NCI-H2196 (cell line): ENCODE measurements around the gene B4GALT5.
"Not testable (repeated sequence)": the region's sequence is repeated elsewhere in the genome, so short reads cannot be mapped to it uniquely, and the experiment has no call there.

ENCODE experiments used
- DNase-seq: peaks from one replicate; lab custom pipeline; 2025; ENCODE audit not compliant: unreplicated experiment; lab: John Stamatoyannopoulos, UW

Gene B4GALT5

GRCh38 chr20:49682278-49682677 is 31.4 kb downstream of the B4GALT5 start:
- DNase-seq = no peak

- no peak for DNase-seq
These were observed 31.8 kb downstream of the B4GALT5 start for GRCh38 chr20:49681850-49682216.

DNA sequence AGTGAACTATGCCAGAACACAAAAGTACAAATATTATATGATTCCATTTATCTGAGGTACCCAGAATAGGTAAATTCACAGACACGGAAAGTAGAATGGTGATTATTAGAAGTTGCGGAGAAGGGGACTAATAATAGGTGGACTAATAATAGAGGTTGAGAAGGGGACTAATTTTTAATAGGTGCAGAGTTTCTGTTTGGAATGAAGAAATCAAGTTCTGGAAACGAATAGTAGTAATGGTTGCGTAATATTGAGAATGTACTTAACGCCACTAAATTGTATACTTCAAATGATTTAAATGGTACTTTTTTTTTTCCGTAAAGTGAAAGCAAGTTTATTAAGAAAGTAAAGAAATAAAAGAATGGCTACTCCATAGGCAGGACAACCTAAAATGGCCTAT is 33.2 kb downstream of the B4GALT5 start:
- DNase-seq = no peak

DNA sequence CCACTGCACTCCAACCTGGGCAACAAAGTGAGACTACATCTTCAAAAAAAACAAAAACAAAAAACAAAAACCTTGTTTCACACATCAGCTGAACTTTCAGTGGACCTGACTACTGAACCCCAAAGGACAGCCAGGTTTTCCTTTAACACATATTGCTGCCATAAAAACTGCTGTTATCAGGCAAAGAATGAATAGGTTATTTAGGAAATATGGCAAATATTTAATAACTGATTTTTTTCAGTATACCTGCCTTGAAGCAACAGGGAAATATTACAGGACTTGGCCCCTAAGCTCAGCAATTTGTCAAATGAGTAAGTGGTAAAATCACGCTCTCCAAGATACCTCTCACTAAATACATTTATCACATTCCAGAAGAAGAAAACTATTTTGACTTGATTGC is 34.0 kb downstream of the B4GALT5 start:
- no peak for DNase-seq

DNA sequence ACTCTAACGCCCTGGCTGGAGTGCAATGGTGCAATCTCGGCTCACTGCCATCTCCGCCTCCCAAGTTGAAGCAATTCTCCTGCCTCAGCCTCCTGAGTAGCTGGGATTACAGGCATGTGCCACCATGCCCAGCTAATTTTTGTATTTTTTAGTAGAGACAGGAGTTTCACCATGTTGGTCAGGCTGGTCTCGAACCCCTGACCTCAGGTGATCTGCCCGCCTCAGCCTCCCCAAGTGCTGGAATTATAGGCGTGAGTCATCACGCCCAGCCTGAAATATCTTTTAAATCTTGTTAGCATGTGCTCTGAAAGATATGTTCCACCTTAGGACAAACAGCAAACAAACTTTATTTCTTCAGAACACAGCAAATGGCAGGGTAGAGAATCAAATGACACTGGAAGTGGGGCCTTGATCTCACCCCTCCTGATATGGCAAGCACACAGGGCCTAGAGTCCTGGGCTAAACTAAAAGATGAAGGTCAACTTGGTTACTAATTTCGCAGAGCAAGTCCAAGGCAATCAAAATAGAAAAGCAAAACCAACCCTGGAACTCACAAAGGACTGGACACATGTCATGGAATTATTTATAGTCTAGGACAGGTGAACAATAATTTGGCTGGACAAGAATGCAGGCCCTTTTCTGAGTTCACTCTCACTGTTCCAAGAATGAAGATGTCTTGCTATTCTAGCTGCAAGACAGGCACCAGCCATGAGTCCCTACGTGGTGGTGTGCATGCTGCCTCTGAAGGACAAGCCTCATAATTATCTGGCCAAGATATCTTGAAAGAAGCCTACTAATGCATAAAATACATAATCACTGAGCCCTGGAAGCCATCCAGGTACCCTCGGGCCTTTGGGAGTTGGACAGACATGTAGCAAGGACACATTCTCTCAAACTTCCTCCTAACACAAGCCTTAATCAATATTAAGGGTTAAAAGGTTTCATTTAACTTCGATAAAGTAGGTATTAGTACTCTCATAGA is 35.6 kb downstream of the B4GALT5 start:
- DNase-seq = no peak

DNA sequence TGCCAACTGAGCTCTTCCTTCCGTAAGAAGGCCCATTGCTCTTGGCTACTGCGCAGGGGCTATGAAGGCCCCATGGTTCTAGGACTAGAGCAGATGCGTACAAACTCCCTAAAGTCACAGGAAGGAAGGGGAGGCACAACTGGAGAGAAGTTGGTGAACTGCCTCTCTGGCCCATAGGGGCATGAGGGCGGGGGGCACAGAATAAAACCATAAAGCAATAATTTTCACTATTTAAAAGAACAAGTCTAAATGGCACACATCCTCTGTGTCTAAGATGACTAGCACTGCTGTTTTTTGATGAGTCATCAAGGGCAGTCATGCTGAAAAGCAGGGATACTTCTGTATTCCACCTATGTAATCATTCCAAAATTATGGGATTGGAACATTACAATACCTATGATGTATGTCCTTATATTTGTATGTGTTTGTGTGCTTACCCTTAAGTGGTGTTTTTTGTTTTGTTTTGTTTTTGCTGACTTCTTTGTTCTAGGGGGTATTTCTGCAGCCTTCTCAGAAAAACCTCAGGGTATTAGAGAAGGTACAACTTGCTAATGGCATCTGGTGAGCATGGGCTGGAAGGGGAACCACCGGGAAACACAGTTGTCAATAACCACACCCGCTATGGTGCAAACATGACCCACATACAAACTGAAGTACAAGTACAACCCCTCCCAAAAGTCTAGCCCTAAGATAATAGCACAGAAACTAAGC is 36.9 kb downstream of the B4GALT5 start:
- peak; percentile 18 for DNase-seq

- no peak for DNase-seq
These were observed 38.1 kb downstream of the B4GALT5 start for GRCh38 chr20:49675368-49676151.

DNA sequence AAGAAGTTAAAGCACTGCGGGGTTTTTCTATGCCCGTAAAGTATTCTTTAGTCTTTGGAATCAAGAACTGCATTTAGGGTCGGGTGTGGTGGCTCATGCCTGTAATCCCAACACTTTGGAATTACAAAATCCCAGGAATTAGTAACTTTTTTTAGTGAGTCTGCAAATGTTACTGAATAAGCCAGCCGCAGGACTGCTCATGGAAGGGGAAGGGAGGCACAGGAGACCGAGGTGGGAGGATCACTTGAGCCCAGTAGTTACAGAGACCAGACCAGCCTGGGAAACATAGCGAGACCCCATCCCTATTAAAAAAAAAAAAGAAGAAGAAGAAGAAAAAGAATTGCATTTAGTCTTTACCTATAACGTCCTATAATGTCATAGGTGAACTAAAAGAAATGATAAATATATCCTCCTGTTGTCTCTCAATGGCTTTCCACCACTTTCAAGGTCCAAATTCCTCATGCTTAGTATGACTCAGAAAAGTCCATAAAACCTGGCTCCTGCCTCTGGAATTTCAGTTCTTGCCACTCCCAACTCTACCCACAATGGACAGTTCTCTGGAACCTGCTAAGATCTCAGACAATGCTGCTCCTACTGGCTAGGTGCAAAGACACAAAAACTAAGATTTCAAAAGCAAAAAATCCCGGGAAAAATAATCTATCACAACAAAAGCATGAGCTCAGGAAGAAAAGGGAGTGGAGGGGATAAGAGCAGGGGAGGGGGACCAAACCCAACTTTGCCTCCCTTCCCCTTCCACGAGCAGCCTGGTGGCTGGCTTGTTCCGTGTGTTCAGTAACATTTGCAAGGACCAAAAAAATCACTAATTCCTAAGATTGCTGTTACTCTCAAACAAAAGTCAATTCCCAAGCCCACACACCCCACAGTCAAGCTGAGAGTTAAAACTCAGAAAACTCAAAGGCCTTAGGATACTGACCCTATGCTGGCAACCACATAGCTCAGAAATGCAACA is 39.0 kb downstream of the B4GALT5 start:
- DNase-seq = no peak

DNA sequence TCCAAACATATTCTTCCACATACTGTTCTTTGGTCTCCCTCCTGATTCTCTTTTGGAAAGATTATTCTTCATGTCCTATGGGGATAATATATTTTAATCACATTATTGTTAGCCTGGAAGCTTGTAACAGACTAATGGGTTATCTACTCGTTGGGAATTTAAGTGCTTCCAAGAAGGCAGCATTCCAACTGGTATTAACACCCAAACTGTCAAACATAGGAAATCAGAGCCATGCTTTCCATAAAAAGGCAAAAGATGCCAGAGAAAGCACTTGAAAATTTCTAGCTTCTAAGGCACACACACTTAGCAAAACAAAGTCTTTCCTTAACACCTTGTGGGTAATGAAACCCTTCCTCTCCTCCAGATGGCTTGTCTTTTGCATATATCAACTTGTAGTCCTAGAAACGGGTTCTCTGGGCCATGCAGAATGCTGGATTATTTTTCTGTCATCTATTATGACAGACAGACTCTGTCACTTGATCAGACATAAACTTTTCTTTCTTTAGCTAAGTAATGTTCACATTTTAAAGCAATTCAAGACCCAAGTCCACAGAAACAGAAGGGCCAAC is 41.5 kb downstream of the B4GALT5 start:
- no peak for DNase-seq

DNA sequence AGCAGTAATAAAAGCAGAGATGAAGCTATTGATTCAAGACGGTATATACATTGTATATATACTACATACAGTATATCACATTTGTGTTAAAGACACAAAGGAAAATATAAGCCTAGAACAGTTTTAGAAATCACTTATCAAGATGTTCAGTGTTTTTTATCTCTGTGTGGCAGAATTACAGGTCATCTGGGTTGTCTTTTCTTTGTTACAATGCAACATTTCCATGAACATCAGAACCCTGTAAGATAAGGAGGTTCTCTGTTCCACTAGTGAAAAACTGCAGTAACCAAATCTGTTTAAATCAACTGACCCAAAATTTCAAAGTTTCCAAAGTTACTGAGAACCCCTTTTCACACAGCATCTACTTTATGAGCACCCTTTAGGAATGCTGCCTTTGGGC is 42.2 kb downstream of the B4GALT5 start:
- no peak for DNase-seq

GRCh38 chr20:49669601-49670189 is 44.0 kb downstream of the B4GALT5 start:
- no peak for DNase-seq

DNA sequence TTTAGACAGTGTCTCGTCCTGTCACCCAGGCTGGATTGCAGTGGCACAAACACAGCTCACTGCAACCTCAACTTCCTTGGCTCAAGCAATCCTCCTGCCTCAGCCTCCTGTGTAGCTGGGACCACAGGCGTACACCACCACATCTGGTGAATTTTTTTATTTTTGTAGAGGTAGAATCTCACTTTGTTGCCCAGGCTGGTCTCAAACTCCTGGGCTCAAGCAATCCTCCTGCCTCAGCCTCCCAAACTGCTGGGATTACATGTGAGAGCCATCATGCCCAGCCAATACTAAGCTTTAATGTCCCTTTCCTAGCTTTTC is 44.8 kb downstream of the B4GALT5 start:
- not testable (repeated sequence) for DNase-seq

DNA sequence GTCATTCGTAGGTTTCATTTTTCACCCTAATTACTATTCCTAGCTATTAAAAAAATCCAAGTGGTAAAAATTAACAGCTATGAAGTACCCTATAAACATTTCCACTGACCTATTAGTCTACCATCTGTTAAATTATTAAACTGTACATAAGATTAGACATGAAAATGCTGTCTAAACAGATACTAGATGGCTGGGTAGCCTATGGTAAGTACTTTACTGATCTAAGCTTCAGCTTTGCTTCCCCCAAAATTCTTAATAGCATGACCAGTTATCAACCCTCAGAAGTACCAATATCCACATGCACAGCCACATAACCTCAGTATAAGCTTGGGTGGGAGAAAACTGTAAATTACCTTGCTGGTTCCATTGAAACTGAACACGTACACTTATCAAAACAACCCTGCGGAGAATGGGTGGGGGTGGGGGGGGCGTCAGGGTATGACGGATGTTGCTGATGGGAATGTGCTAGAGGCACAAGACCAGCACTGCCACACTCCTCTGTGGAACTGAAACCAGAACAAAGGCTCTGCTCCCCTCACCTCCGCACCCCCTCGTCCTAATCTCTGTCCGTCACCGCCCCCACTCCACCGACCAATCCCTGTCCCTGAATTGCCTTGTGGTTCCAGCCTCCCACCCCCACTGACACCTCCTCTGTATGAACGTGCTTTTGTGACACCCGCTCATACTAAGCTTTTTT is 45.3 kb downstream of the B4GALT5 start:
- DNase-seq = no peak

GRCh38 chr20:49666911-49667310 is 46.8 kb downstream of the B4GALT5 start:
- no peak for DNase-seq

GRCh38 chr20:49665796-49666195 is 47.9 kb downstream of the B4GALT5 start:
- DNase-seq = no peak

- no peak for DNase-seq
These were observed 48.9 kb downstream of the B4GALT5 start for GRCh38 chr20:49664612-49665313.

DNA sequence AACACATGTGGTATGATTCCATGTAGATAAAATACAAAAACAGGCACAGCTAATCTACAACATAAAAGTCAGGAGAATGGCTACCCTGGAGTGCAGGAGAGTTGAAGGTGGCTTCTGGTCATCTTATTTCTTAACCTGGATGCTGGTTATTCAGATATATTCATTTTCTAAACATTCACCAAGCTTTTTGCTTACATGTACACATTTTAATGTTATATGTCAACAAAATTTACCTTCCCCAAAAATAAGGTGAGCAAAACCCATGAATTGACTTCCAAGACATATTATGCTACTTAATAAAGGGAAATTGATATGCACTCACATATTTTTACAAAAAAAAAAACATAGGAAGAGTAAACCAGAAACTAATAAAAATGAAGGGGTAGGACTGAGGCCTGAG is 50.6 kb downstream of the B4GALT5 start:
- no peak for DNase-seq

DNA sequence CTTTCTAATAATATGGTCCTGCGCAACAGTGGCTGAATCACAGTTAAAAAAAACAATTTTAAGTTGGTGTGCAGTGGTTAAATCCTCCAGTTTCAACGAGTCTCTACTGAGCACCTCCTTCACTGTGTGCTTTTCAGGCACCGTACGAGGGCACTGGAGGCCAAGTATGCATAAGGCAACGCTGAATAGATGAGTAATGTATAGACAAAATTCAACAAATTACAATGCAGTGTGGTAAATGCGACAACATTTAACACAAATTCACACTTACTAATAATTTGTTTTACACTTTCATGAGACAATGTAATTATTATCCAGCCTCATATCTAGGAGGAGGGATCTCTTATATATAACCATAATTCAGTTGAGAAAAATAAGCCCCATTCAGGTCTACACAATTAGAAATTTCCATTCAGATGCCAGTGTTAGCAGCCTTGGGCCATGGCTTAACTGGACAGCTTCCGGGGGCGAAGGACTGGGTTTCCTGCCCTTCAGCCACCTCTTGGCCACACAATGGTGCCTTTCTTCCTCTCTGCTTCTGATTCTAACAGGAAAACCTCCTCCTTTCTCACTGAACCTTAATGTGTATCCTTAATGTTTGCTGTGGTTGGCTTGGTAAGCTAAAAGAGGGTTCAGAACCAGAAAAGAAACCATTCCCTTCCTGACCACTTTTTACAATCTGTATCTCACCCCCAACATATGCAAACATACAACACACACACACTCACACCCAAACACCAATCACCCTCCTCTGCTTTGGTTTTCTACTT is 51.9 kb downstream of the B4GALT5 start:
- no peak for DNase-seq
